DOHH2 (cell line): ENCODE data around the gene PIGN.

Experiments used
- CTCF ChIP-seq: fragments of 200-600 bp; sonication (generic); IDR thresholded peaks from one replicate; pipeline ENCODE4 v1.5.1; 2014; ENCODE audit warnings: antibody characterized with exemption, mild to moderate bottlenecking, low read depth, low read length; ENCODE audit not compliant: poor library complexity, severe bottlenecking
- EZH2phosphoT487 ChIP-seq: fragments of 200-600 bp; sonication (generic); IDR thresholded peaks from 2 replicates; pipeline ENCODE4 v1.6.1; 2017; ENCODE audit warnings: borderline replicate concordance, mild to moderate bottlenecking, antibody characterized with exemption, low read length, moderate library complexity, mixed read lengths

GRCh38 chr18:62081761-62082294 lies 105.0 kb downstream of the PIGN start:
- TF ChIP-seq CTCF (no peak), EZH2phosphoT487 (no peak)
